CD4-positive, CD25-positive, alpha-beta regulatory T cell (primary cell): ENCODE measurements around the gene KLHL30. TPM values are rescaled to one million over a fixed set of nuclear protein-coding genes. Genes with fewer than 3 reads are reported as not detected.

Source experiments
- ATAC-seq, 2 donors: fragments of 150-1000 bp; cut with Tn5 transposase; one replicate each; pipeline ENCODE4 v1.10.0; 2021; ENCODE audit warnings: low read depth in 2 of 2, moderate number of reproducible peaks in 2 of 2, moderate library complexity in 1 of 2
- DNase-seq, 3 donors: peaks; one replicate each; pipeline versions ENCODE4 v3.0.0 to v3.0.0-alpha.2; 2012 to 2022; ENCODE audit warnings: mixed read lengths in 1 of 3
- H3K27ac ChIP-seq: one replicate; pipeline ENCODE4 v1.7.0; 2013; ENCODE audit warnings: mild to moderate bottlenecking, low read length; ENCODE audit not compliant: insufficient read depth, poor library complexity, severe bottlenecking
- H3K27me3 ChIP-seq: one replicate; pipeline ENCODE4 v1.7.0; 2013; ENCODE audit warnings: low read length; ENCODE audit not compliant: control insufficient read depth, insufficient read depth
- H3K36me3 ChIP-seq: one replicate; pipeline ENCODE4 v1.7.0; 2013; ENCODE audit warnings: mild to moderate bottlenecking, low read length, moderate library complexity; ENCODE audit not compliant: control insufficient read depth, insufficient read depth
- H3K4me1 ChIP-seq: 2 replicates; pipeline ENCODE4 v1.7.0; 2013; ENCODE audit warnings: mild to moderate bottlenecking, low read length; ENCODE audit not compliant: insufficient read depth, control insufficient read depth, poor library complexity, severe bottlenecking
- H3K4me3 ChIP-seq: one replicate; pipeline ENCODE4 v1.7.0; 2013; ENCODE audit warnings: low read depth, mild to moderate bottlenecking, low read length, moderate library complexity
- H3K9me3 ChIP-seq, 2 experiments: 1 replicate in 1 of 2; 2 replicates in 1 of 2; pipeline ENCODE4 v1.7.0; 2013; ENCODE audit warnings: low read length in 2 of 2, mild to moderate bottlenecking in 1 of 2, moderate library complexity in 1 of 2; ENCODE audit not compliant: control insufficient read depth in 2 of 2
- H3K27ac Mint-ChIP-seq, 3 donors: one replicate each; pipeline ENCODE4 v1.8.0; 2020 to 2022; ENCODE audit warnings: mild to moderate bottlenecking in 3 of 3, mixed read lengths in 3 of 3, moderate library complexity in 2 of 3
- H3K27me3 Mint-ChIP-seq: one replicate; pipeline ENCODE4 v1.8.0; 2022; ENCODE audit warnings: mild to moderate bottlenecking, mixed read lengths
- H3K36me3 Mint-ChIP-seq: one replicate; pipeline ENCODE4 v1.8.0; 2020; ENCODE audit warnings: mixed read lengths
- H3K4me1 Mint-ChIP-seq, 4 donors: one replicate each; pipeline ENCODE4 v1.8.0; 2020 to 2022; ENCODE audit warnings: mixed read lengths in 4 of 4, mild to moderate bottlenecking in 1 of 4
- H3K4me3 Mint-ChIP-seq, 4 donors: one replicate each; pipeline ENCODE4 v1.8.0; 2020 to 2022; ENCODE audit warnings: mild to moderate bottlenecking in 4 of 4, mixed read lengths in 4 of 4, moderate library complexity in 3 of 4
- H3K9me3 Mint-ChIP-seq, 7 donors: one replicate each; pipeline ENCODE4 v1.8.0; 2020 to 2022; ENCODE audit warnings: mixed read lengths in 7 of 7, mild to moderate bottlenecking in 3 of 7, moderate library complexity in 2 of 7
- polyA plus RNA-seq, 4 donors: library from polyadenylated mRNA; unstranded; fragments of 300-500 nt; fragmentation: Illumina TruSeq; gene quantifications; one replicate each; pipeline ENCODE4 v1.2.3, GENCODE V29; 2021
- total RNA-seq: library from RNA; stranded (reverse); gene quantifications from one replicate; pipeline ENCODE4 v1.2.3, GENCODE V29; 2022

The KLHL30 gene, protein sequence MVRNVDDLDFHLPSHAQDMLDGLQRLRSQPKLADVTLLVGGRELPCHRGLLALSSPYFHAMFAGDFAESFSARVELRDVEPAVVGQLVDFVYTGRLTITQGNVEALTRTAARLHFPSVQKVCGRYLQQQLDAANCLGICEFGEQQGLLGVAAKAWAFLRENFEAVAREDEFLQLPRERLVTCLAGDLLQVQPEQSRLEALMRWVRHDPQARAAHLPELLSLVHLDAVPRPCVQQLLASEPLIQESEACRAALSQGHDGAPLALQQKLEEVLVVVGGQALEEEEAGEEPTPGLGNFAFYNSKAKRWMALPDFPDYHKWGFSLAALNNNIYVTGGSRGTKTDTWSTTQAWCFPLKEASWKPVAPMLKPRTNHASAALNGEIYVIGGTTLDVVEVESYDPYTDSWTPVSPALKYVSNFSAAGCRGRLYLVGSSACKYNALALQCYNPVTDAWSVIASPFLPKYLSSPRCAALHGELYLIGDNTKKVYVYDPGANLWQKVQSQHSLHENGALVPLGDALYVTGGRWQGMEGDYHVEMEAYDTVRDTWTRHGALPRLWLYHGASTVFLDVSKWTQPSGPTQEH
- total RNA-seq: not detected
- not detected for polyA plus RNA-seq

DNA sequence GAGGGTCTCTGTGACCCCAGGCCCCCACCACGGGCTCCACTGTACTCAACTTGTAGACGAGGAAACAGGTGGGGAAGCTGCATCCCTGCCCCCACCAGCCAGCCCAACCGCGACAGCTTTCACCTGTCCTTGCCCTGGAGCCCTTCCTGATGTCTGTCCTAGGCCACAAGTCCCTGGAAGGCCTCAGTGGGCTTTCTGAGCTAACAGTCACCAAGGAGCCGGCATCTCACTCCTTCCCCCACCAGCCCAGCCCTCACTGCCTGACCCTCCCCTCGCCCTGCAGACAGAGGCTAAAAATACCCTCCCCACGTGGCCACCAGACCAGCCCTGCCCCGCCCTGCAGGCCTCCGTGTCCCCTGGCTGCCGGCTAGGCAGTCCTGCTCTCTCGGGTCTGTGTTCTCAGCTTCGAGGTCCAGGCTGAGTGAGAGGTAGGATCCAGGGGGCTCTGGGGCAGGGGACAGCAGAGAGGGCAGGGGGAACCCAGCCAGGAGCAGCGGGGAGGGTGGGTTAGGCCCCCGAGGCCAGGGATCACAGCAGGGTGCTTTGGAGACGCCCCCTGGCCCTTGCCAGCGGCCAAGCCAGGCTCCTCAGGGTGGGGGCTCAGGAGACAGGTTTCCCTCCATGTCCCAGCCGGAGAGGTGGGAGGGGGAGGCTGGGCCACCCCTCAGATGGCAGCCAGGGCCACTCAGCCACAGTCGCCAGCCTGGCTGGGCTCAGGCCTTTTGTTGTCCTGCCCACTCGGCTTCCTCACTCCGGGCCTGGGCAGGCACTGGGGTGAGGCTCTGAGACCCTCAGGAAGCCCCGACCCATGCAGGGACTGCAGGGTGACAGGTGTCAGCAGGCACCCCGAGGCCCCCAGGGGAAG lies at the start of gene KLHL30:
KLHL30 (plus strand) TSS at position 338 of the 865 bp plus-strand sequence. CDS start 2,087 bp downstream, outside the sequence.
- H3K9me3 ChIP-seq: no peaks in the 10 kb centered on the region
- DNase-seq: no peak
- peaks cover 0 to 5% (median 1%) of the 10 kb centered on the region in 4 donors for H3K4me1 Mint-ChIP-seq
- no peaks in the 10 kb centered on the region for H3K27me3 ChIP-seq
- H3K36me3 ChIP-seq: no peaks in the 10 kb centered on the region
- H3K27ac ChIP-seq: no peak within 1 kb of the TSS
- no peaks in the 10 kb centered on the region for H3K27me3 Mint-ChIP-seq
- no peak for ATAC-seq
- peaks cover 6% of the 10 kb centered on the region for H3K4me1 ChIP-seq
- no peak within 1 kb of the TSS for H3K4me3 ChIP-seq
- no peaks in the 10 kb centered on the region for H3K36me3 Mint-ChIP-seq
- H3K4me3 Mint-ChIP-seq: no peak within 1 kb of the TSS
- no peaks in the 10 kb centered on the region for H3K9me3 Mint-ChIP-seq
- H3K27ac Mint-ChIP-seq: no peak within 1 kb of the TSS

DNA sequence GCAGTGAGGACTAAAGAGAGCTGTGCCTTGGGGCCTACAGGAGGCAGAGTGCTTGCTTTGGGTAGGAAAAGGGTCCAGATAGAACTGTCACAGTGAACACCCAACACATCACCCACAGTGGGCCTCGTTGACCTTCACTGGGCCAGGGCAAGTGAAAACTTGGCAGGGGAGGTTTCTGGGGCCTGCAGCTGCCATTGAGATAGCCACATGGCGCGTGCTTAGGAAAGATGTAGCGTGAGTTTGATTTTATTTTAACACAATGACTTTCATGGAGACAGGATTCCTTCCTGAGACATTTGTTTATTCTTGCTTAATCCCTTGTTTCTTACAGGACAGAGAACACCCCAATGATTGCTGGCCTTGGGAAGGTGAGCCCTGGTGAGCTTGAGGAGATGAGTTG lies 47.6 kb upstream of the KLHL30 start:
- no peak for ATAC-seq
- H3K36me3 Mint-ChIP-seq: peaks cover 20% of the 10 kb centered on the region
- Histone ChIP-seq H3K27me3 (no peaks in the 10 kb centered on the region), H3K9me3 (no peaks in the 10 kb centered on the region), H3K36me3 (peaks cover 5% of the 10 kb centered on the region), H3K4me3 (no peak overlapping the region), H3K4me1 (no peaks in the 10 kb centered on the region), H3K27ac (no peak overlapping the region)
- no peak overlapping the region for H3K4me3 Mint-ChIP-seq
- H3K27ac Mint-ChIP-seq: peak overlapping the region in 1 of 3 donors; percentile 51
- DNase-seq: no peak
- H3K9me3 Mint-ChIP-seq: no peaks in the 10 kb centered on the region
- no peaks in the 10 kb centered on the region for H3K27me3 Mint-ChIP-seq
- H3K4me1 Mint-ChIP-seq: peaks cover 0 to 4% (median under 1%) of the 10 kb centered on the region in 4 donors

DNA sequence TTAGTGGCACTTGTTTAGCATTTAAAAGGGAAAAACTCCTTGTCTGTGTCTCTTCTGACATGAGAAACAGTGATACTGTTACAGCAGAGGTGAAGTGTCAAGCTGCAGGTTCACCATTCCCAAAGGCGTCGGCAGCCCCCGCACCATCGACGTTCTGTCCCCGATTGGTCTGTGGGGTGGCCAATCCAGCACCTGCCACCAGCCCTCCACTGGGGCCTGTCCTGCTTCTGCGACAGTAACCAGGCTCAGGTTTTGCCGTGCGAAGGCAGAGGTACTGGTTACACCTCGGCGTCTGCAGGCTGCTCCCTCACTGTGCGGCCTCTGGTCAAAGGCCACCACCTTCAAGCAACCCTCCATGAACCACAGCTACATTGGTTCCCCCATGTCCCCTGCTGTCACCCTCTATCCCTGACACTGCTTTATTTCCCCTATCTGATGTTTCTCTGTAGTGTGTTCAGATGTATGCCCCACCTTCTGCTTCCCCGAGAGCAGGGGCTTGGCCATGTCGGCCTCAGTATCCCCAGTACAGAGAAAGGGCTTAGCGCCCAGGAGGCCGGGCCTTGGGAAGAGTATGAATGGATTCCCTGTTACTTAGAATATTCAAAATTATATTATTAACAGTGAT lies 46.9 kb upstream of the KLHL30 start:
- Histone ChIP-seq H3K27ac (no peak overlapping the region), H3K27me3 (no peaks in the 10 kb centered on the region), H3K4me3 (no peak overlapping the region), H3K36me3 (no peaks in the 10 kb centered on the region), H3K9me3 (no peaks in the 10 kb centered on the region), H3K4me1 (no peaks in the 10 kb centered on the region)
- Mint-ChIP-seq H3K4me3 (no peak overlapping the region), H3K36me3 (peaks cover 19% of the 10 kb centered on the region), H3K27ac (no peak overlapping the region), H3K27me3 (no peaks in the 10 kb centered on the region), H3K9me3 (no peaks in the 10 kb centered on the region), H3K4me1 (peaks cover 0 to 4% (median 2%) of the 10 kb centered on the region in 4 donors)
- no peak for DNase-seq
- ATAC-seq: no peak

DNA sequence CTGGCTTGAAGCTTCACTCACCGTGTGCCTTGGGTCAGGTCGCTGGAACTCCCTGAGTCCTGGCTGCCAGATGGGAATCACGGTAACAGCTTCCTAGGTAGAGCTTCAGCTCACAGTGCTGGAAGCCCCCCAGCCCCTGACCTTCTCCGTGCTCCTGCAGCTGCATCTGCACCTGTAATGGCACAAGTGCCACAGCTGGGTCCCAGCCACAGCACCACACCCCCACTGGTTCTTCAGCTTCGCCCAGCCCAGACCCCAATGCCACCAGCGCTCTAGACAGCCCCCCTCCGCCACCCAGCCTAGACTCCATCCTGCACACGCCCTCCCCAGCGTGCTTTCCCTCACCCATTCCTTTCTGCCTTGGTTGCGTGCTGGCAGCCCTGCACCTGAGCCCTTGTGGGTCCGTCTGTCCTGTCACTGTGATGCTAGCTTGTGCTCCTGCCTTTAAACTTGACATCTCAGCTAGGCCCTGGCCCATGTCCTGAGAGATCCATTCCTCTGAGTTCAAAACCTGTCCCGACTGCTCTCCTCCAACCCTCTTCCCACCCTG lies 45.9 kb upstream of the KLHL30 start:
- ATAC-seq (no peak), DNase-seq (no peak)
- H3K27me3 ChIP-seq: no peaks in the 10 kb centered on the region
- no peaks in the 10 kb centered on the region for H3K9me3 Mint-ChIP-seq
- no peaks in the 10 kb centered on the region for H3K9me3 ChIP-seq
- H3K4me3 Mint-ChIP-seq: no peak overlapping the region
- H3K4me1 ChIP-seq: no peaks in the 10 kb centered on the region
- no peaks in the 10 kb centered on the region for H3K36me3 ChIP-seq
- peaks cover 0 to 4% (median 0%) of the 10 kb centered on the region in 4 donors for H3K4me1 Mint-ChIP-seq
- H3K27me3 Mint-ChIP-seq: no peaks in the 10 kb centered on the region
- H3K27ac ChIP-seq: no peak overlapping the region
- peak overlapping the region in 1 of 3 donors; percentile 46 for H3K27ac Mint-ChIP-seq
- no peak overlapping the region for H3K4me3 ChIP-seq
- peaks cover 12% of the 10 kb centered on the region for H3K36me3 Mint-ChIP-seq

DNA sequence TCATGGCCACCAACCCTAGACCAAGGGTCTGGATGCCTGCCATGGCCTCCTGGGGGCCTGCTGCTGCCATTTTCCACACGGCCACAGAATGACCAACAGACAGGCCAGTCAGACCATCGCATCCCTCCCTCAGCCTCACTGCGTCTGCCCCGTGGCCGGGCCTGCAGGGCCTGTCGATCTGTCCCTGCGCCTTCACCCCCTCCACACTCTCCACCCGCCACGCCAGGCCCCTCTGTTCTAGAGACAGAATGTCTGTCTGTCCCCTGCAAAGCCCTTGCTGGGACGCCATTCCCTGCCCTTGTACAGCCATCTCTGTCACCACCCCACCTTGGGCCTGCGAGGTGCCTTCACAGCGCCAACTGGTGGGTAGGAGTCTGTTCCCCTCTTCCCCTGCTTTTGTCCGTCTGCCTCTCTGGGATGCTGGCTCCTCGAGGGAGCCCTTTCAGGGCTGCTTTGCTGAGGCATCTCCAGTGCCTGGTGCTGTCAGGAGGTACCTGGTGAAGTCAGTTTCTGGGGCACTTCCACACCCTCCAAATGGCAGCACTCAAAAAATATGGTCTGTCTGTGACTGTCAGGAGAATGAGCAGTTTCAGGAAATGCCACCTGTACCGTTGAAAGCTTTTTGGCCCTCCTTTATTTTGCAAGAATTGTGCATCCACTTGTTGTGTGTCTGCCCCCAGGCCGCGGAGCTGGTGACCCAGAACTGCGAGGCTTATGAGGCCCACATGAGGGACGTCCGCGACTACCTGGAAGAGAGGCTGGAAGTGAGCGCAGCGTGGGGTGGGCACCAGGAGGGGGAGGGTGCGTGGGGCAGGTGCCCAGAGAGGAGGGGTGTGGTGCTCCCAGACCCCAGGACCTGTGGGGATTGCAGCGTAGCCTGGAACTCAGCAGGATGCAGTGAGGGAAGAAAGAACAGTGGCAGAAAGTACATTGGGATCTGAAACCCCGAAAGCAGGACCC lies 45.0 kb upstream of the KLHL30 start:
- no peaks in the 10 kb centered on the region for H3K9me3 Mint-ChIP-seq

DNA sequence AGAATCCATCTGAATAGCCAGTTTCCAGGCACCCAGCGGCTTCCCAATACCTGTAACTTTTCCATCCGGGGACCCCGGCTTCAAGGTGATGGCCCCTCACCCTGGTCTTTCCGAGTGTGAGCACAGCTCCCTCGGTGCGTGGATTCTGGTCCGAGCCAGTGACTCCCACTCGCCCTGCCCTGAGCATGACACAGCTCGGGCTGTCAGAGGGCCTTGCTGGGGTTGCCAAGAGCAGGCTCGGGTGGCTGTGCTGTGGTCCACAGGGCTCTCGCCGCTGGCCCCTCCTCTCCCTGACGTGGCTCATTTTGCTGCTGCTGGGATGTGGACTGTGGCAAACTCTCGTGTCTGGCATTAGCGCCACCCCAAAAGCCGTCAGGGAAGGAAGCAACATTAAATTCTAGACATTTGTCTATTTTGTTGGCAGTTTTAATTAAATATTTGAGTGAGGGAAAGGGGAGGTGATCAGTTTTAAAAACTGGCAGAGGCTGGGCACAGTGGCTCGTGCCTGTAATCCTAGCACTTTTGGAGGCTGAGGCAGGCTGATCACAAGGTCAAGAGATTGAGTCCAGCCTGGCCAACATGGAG lies 43.9 kb upstream of the KLHL30 start:
- H3K36me3 ChIP-seq: no peaks in the 10 kb centered on the region
- Mint-ChIP-seq H3K27me3 (no peaks in the 10 kb centered on the region), H3K9me3 (no peaks in the 10 kb centered on the region), H3K4me1 (peaks cover 0 to 5% (median under 1%) of the 10 kb centered on the region in 4 donors), H3K4me3 (no peak overlapping the region), H3K27ac (no peak overlapping the region), H3K36me3 (peaks cover 12% of the 10 kb centered on the region)
- no peak overlapping the region for H3K27ac ChIP-seq
- H3K4me1 ChIP-seq: no peaks in the 10 kb centered on the region
- no peaks in the 10 kb centered on the region for H3K27me3 ChIP-seq
- ATAC-seq: no peak
- no peak overlapping the region for H3K4me3 ChIP-seq
- DNase-seq: no peak
- no peaks in the 10 kb centered on the region for H3K9me3 ChIP-seq

More for the DNA sequence above, 45.0 kb upstream of the KLHL30 start:
- DNase-seq: no peak
- Mint-ChIP-seq H3K27me3 (no peaks in the 10 kb centered on the region), H3K4me3 (no peak overlapping the region), H3K36me3 (peaks cover 12% of the 10 kb centered on the region), H3K27ac (no peak overlapping the region), H3K4me1 (peaks cover 0 to 4% (median under 1%) of the 10 kb centered on the region in 4 donors)
- ATAC-seq: no peak
- no peaks in the 10 kb centered on the region for H3K36me3 ChIP-seq
- H3K27ac ChIP-seq: no peak overlapping the region
- no peak overlapping the region for H3K4me3 ChIP-seq
- H3K9me3 ChIP-seq: no peaks in the 10 kb centered on the region
- no peaks in the 10 kb centered on the region for H3K4me1 ChIP-seq
- H3K27me3 ChIP-seq: no peaks in the 10 kb centered on the region
